ENCODE measurements around the gene FEM1B. TPM values are rescaled to one million over a fixed set of nuclear protein-coding genes. Genes with fewer than 3 reads are reported as not detected.

FEM1B gene
- total and polyA plus RNA-seq, 8 donors: 8.2 to 92.0 (median 24.4) TPM

DNA sequence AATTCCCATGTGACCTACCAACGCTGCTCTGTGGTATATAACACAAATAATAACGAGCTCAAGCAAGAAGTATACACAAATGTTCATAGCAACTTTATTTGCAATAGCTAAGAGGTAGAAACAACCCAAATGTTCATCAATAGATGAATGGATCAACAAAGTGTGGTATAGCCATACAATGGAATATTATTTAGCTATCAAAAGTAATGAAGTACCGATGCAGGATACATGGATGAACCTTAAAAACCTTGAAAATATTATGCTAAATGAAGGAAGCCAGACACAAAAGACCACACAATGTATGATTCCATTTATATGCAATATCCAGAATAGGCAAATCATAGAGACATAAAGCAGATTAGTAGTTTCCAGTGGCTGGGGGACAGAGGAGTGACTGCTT is 15.6 kb upstream of the FEM1B start:
- Histone ChIP-seq H3K4me3 (no peak overlapping the region), H3K36me3 (no peaks in the 10 kb centered on the region), H3K9me3 (no peaks in the 10 kb centered on the region), H3K27ac (no peak overlapping the region), H3K4me1 (peaks cover 5 to 6% (median 5%) of the 10 kb centered on the region in 4 donors), H3K27me3 (peaks cover 0 to 8% (median 0%) of the 10 kb centered on the region in 3 donors)
- no peak for TF ChIP-seq POLR2AphosphoS5 (IDR thresholded peaks at IDR 0.05)
- TF ChIP-seq, protein P1, sequence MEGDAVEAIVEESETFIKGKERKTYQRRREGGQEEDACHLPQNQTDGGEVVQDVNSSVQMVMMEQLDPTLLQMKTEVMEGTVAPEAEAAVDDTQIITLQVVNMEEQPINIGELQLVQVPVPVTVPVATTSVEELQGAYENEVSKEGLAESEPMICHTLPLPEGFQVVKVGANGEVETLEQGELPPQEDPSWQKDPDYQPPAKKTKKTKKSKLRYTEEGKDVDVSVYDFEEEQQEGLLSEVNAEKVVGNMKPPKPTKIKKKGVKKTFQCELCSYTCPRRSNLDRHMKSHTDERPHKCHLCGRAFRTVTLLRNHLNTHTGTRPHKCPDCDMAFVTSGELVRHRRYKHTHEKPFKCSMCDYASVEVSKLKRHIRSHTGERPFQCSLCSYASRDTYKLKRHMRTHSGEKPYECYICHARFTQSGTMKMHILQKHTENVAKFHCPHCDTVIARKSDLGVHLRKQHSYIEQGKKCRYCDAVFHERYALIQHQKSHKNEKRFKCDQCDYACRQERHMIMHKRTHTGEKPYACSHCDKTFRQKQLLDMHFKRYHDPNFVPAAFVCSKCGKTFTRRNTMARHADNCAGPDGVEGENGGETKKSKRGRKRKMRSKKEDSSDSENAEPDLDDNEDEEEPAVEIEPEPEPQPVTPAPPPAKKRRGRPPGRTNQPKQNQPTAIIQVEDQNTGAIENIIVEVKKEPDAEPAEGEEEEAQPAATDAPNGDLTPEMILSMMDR (IDR thresholded peaks at IDR 0.05): no peak
- no peak for TF ChIP-seq POLR2A (IDR thresholded peaks at IDR 0.05)
- TF ChIP-seq EP300 (IDR thresholded peaks at IDR 0.05): no peak
- 92 to 98% (median 93%) methylated on average over 3 of the region's 3 CpGs for WGBS, 5 donors
- intact Hi-C loops (cut with DNase I; ENCODE audit: low total_unique reads): no loop called here
- no peak for DNase-seq

DNA sequence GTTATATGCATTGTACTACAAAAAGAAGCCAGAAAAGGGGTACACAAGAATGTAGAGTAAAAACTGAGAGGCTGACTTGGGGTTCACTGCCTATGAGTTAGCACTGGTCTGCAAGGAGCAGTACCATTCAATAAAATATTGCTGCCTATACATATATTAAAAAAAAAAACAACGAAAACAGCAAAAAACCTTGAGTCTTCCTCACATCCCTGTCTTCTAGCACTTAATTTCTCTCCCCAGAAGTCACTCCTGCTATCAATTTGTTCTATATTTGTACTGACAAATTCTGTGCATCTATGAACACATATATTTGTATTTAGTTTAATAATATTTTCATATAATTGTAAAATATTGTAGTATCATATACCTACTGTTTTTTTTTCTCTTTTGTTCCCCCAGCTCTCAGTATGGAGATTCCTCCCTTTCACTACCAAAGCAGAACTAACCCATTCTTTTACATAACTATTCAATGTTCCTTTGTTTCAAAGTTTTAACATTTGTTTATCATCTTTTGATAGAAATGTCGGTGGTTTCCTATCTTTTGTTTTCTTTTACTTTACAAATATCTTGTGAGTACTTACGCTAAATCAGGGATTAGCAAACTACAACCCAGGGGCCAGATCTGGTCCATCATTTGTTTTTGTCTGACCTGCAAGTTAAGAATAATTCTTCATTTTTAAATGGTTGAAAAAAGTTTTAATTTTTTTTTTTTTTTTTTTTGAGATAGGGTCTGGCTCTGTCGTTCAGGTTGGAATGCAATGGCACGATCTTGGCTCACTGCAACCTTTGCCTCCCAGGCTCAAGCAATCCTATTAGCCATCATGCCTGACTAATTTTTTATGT is 14.8 kb upstream of the FEM1B start:
- WGBS, 5 donors: 42 to 50% (median 49%) methylated on average over 5 of the region's 5 CpGs

DNA sequence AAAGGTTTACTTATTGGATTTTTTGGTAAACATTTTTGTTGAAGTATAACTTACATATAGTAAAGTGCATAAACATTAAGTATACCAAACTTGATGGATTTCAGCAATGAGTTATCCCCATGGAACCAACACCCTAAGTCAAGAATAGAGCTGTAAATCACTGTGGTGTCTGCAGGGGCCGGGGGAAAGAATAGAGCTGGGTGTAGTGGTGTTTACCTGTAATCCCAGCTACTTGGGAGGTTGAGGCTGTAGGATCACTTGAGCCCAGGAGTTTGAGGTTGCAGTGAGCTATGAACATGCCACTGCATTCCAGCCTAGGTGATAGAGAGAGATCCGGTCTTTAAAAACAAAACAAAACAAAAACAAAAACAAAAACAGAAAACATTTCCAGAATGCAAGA is 13.3 kb upstream of the FEM1B start:
- H3K4me3 ChIP-seq: no peak overlapping the region
- WGBS, 5 donors: 35 to 45% (median 40%) methylated on average over 2 of the region's 2 CpGs
- no peak for DNase-seq
- no peaks in the 10 kb centered on the region for H3K9me3 ChIP-seq
- TF ChIP-seq POLR2AphosphoS5 (IDR thresholded peaks at IDR 0.05) (no peak), POLR2A (IDR thresholded peaks at IDR 0.05) (no peak), EP300 (IDR thresholded peaks at IDR 0.05) (no peak)
- intact Hi-C loops (cut with DNase I; ENCODE audit: low total_unique reads): no loop called here
- H3K36me3 ChIP-seq: no peaks in the 10 kb centered on the region
- H3K27me3 ChIP-seq: peaks cover 0 to 8% (median 0%) of the 10 kb centered on the region in 3 donors
- no peak overlapping the region for H3K27ac ChIP-seq
- no peaks in the 10 kb centered on the region for H3K4me1 ChIP-seq

More for the DNA sequence above, 14.8 kb upstream of the FEM1B start:
- intact Hi-C loops (cut with DNase I; ENCODE audit: low total_unique reads): no loop called here
- Histone ChIP-seq H3K4me1 (no peaks in the 10 kb centered on the region), H3K4me3 (no peak overlapping the region), H3K27ac (no peak overlapping the region), H3K9me3 (no peaks in the 10 kb centered on the region), H3K27me3 (peaks cover 0 to 8% (median 0%) of the 10 kb centered on the region in 3 donors), H3K36me3 (no peaks in the 10 kb centered on the region)
- no peak for DNase-seq
- TF ChIP-seq EP300 (IDR thresholded peaks at IDR 0.05) (no peak), POLR2AphosphoS5 (IDR thresholded peaks at IDR 0.05) (no peak), POLR2A (IDR thresholded peaks at IDR 0.05) (no peak)
- TF ChIP-seq, protein P1 (IDR thresholded peaks at IDR 0.05): no peak

DNA sequence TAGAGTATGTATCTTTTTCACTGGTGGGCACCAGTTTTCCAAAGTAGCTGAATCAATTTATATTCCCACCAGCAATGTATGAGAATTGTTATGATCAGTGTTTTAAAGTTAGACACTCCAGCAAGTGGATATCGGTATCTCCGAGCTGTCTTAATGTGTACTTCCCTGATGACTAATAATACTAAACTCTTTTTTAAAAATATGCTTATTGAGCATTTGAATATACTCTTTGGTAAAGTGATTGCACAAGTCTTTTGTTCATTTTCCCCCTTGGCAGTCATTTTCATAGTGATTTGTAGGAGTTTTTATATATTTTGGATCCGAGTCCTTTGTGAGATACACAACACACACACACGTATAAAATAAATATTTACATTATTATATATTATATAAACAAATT is 12.5 kb upstream of the FEM1B start:
- WGBS, 5 donors: 56 to 66% (median 62%) methylated on average over 4 of the region's 4 CpGs
- intact Hi-C loops (cut with DNase I; ENCODE audit: low total_unique reads): no loop called here
- H3K4me3 ChIP-seq: no peak overlapping the region
- no peaks in the 10 kb centered on the region for H3K36me3 ChIP-seq
- peaks cover 0 to 8% (median 0%) of the 10 kb centered on the region in 3 donors for H3K27me3 ChIP-seq
- no peaks in the 10 kb centered on the region for H3K4me1 ChIP-seq
- H3K27ac ChIP-seq: no peak overlapping the region
- no peaks in the 10 kb centered on the region for H3K9me3 ChIP-seq
- no peak for TF ChIP-seq EP300 (IDR thresholded peaks at IDR 0.05)
- TF ChIP-seq POLR2AphosphoS5 (IDR thresholded peaks at IDR 0.05): no peak
- TF ChIP-seq POLR2A (IDR thresholded peaks at IDR 0.05): no peak
- TF ChIP-seq, protein P1 (IDR thresholded peaks at IDR 0.05): no peak
- DNase-seq: no peak

DNA sequence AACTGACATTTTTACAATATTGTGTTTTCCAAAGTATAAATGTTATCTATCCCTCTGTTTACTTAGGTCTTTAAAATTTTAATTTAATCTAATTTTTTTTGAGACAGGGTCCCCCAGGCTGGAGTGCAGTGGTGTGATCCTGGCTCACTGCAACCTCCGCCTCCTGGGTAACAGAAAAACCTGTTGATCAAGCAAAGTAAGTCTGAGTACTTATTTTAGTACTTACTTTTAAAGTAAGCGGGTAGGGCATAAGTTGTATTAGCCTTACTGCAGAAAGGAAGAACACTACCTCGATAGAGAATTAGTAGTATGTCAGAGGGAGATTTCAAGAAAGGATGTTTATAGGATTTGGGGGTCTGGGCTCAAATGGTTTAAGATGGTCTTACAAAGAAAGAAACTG is 11.9 kb upstream of the FEM1B start:
- Histone ChIP-seq H3K36me3 (no peaks in the 10 kb centered on the region), H3K4me1 (no peaks in the 10 kb centered on the region), H3K27ac (no peak overlapping the region), H3K27me3 (peaks cover 0 to 8% (median 0%) of the 10 kb centered on the region in 3 donors), H3K9me3 (no peaks in the 10 kb centered on the region), H3K4me3 (no peak overlapping the region)
- no peak for DNase-seq
- TF ChIP-seq POLR2A (IDR thresholded peaks at IDR 0.05): no peak
- TF ChIP-seq EP300 (IDR thresholded peaks at IDR 0.05): no peak
- TF ChIP-seq, protein P1 (IDR thresholded peaks at IDR 0.05): no peak
- no peak for TF ChIP-seq POLR2AphosphoS5 (IDR thresholded peaks at IDR 0.05)
- 63 to 74% (median 64%) methylated on average over 3 of the region's 3 CpGs for WGBS, 5 donors
- intact Hi-C loops (cut with DNase I; ENCODE audit: low total_unique reads): no loop called here

Measured in stomach (tissue), 9 donors.